Fibroblast of the aortic adventitia (primary cell): Measurements from ENCODE around the gene FAM177A1. TPM values are rescaled to one million over a fixed set of nuclear protein-coding genes. Genes with fewer than 3 reads are reported as not detected.

Experiments used
- DNase-seq: peaks from one replicate; pipeline ENCODE4 v3.0.0-alpha.2; 2010; ENCODE audit warnings: low read depth
- H3K4me3 ChIP-seq: 2 replicates; pipeline ENCODE4 v1.5.1; 2011; ENCODE audit warnings: low read depth, mild to moderate bottlenecking, control low read depth, low read length, moderate library complexity
- total RNA-seq: library from RNA; depleted of rRNA; stranded (reverse); fragments of >200 nt; gene quantifications from 2 replicates; pipeline ENCODE4 v1.2.3, GENCODE V29; 2012; ENCODE audit warnings: low replicate concordance
- TF ChIP-seq, protein P1 (sequence below): IDR thresholded peaks from 2 replicates; pipeline ENCODE4 v1.5.1; 2011; ENCODE audit warnings: mild to moderate bottlenecking, low read length, control low read depth, inconsistent platforms; ENCODE audit not compliant: insufficient read depth

FAM177A1 gene
- total RNA-seq, 1 donor: 37.4 TPM

DNA sequence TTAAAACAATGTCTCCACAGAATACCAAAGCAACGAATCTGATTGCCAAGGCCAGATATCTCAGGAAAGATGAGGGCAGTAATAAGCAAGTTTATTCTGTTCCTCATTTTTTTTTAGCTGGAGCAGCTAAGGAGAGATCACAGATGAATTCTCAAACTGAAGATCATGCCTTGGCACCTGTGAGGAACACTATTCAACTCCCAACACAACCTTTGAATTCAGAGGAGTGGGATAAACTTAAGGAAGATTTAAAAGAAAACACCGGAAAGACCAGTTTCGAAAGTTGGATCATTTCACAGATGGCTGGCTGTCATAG, 77.3 kb downstream of the FAM177A1 start:
- no peak for DNase-seq
- TF ChIP-seq, protein P1, sequence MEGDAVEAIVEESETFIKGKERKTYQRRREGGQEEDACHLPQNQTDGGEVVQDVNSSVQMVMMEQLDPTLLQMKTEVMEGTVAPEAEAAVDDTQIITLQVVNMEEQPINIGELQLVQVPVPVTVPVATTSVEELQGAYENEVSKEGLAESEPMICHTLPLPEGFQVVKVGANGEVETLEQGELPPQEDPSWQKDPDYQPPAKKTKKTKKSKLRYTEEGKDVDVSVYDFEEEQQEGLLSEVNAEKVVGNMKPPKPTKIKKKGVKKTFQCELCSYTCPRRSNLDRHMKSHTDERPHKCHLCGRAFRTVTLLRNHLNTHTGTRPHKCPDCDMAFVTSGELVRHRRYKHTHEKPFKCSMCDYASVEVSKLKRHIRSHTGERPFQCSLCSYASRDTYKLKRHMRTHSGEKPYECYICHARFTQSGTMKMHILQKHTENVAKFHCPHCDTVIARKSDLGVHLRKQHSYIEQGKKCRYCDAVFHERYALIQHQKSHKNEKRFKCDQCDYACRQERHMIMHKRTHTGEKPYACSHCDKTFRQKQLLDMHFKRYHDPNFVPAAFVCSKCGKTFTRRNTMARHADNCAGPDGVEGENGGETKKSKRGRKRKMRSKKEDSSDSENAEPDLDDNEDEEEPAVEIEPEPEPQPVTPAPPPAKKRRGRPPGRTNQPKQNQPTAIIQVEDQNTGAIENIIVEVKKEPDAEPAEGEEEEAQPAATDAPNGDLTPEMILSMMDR: no peak
- peak overlapping the region; percentile 89 for H3K4me3 ChIP-seq

- DNase-seq: no peak
- H3K4me3 ChIP-seq: no peak overlapping the region
- TF ChIP-seq, protein P1: no peak
These were observed 78.1 kb downstream of the FAM177A1 start for GRCh38 chr14:35124127-35124526.

Other genes starting within 250 kb of the FAM177A1 start
- gene BAZ1A, start 170.9 kb upstream of the FAM177A1 start, total RNA-seq: 21.7 and 32.4 TPM in 2 replicates
- gene SRP54, start 63.3 kb upstream of the FAM177A1 start, total RNA-seq: 37.0 and 78.4 TPM in 2 replicates
- gene PPP2R3C, start 75.7 kb downstream of the FAM177A1 start, total RNA-seq: 26.2 and 51.1 TPM in 2 replicates
- 8.9 and 36.2 TPM in 2 replicates for gene PRORP, start 76.3 kb downstream of the FAM177A1 start, total RNA-seq
- gene PSMA6, start 246.1 kb downstream of the FAM177A1 start, total RNA-seq: 96.7 and 184 TPM in 2 replicates